Muscle of back (tissue), 11 donors: ENCODE data around the gene DLGAP1. TPM values are rescaled to one million over a fixed set of nuclear protein-coding genes. Genes with fewer than 3 reads are reported as not detected.

Source experiments
- DNase-seq, 3 donors: peaks; one replicate each; pipeline versions ENCODE4 v3.0.0 to v3.0.0-alpha.2; 2013
- polyA plus RNA-seq, 10 donors: library from polyadenylated mRNA; unstranded; fragments of 120-200 nt; gene quantifications; one replicate each; pipeline ENCODE4 v1.2.1, GENCODE V29; 2013; ENCODE audit not compliant: insufficient read length in 10 of 10

Gene DLGAP1
- polyA plus RNA-seq, 10 donors, result 1.3 to 3.5 (median 2.1) TPM

DNA sequence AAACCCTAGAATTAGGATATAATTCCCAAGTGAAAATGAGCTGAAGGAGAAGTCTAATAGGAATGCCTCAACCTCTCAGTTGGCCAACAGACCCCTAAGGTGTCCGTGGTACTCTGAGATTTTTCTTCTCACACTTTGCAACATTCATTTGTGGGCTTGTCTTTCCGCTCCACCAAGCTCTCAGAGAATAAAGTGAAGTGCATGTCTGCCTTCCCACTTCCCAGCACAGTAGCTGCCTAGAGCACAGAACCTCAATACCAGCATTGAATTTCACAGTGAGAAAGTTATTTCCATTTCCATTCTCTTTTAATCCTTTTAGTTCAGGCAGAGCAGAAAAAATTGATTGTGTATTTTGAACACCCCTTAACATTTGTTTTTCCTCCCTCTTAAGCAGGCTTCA lies 553.3 kb downstream of the DLGAP1 start:
- no peak for DNase-seq

DNA sequence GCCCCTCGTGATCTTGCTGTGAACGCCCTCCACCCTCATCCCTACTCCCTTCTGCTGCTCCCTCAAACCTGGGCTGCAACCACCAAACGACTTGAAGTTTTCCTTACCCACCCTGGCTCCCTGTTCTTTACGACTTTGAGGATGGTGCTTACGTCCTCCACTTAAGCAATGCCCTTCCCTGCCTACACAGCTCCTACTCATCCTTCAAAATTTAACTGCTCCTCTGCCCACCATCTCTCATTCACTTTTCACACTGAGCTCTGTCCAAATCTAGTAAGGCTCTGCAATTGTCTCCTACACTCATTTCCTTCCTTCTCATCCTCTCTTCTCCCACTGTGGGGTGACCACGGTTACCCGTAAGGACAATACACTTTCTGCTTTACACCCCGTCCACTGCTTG lies 554.1 kb downstream of the DLGAP1 start:
- DNase-seq, result no peak

DNA sequence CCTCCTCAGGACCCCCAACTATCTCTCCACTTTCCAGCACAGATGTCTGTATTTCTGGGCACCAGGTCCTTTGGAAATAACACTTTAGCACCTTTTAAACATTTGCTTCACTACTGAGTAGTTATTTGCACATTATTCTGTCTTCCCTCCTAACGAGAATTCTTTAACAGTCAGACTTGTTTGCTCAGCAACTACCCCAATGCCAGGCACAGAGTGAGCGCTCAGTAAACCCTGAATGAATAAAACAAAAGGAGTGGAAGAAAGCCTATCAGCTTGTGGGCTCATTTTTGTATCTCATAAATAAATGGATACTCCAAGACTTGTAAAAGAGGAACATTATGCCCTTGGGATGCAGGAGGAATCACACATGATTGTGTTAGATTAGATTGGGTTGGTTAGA lies 554.8 kb downstream of the DLGAP1 start:
- DNase-seq, result no peak

DNA sequence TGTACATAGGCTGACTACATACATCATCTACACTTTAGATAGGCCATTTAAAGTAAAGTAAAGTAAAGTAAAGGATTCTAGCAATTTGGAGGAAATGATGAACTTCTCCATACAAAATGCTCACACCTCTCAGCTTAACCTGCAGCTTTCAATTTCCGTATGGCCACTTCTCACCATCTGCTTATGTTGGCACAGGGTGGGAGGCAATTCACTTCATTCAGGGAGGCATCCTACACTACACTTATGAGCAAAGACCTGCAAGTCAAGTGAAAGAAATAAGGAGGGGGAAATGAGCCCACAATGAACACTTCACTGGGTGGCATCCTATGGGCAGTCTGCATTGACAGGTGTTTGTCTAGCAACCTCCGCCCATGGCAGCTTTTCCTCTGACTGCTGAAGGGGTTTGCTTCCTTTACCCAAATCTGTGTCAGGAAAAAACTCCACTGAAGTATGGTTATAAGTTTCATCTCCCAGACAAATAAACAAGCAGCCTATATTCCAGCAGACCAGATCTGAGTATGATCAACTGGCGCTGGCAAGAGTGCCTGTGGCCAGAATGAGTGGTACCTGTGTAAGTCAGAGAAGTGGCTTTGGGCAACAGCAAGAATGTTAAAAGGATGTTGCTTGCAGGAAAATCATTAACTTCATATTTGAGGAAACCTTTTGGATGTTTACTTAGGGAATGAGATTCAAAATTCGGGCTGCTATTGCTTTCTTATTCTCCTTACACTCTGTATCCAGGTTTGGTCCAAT lies 556.1 kb downstream of the DLGAP1 start:
- no peak for DNase-seq

DNA sequence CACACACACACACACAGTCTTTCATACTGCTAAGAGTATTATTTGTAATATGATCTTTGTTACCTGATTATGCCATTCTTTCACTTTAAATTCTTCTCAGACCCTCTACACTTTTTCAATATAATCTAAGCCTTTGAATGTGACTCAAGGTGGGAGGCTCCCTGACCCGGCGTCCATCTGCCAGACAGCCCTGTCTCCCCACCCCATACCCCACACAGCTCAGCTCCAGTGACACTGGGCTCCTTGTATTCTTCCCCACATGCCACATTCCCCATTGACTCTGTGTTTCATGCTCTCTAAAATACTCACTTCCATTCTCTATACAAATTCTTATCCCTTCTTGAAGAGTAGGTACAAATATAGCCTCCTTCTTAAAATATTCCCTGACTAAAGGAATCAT lies 563.0 kb downstream of the DLGAP1 start:
- DNase-seq, result no peak

DNA sequence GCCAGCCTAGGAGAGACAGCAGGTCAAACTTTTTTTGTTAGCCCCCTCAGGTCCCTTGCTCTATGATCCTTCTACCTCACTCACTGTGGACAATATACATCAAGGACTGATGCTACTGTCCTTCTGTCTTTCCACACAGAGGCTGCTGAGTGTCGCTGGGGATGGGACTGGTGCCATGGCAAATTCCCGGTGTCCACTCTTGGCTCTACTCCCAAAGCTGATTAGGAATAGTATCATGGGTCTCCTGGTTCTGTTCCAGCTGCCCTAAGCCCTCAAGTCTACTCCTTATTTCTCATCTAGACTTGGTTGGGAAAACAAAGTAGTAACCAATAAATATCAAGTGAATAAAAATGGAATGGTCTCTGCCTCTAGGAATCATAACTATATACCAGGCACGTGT lies 563.9 kb downstream of the DLGAP1 start:
- DNase-seq, result no peak

DNA sequence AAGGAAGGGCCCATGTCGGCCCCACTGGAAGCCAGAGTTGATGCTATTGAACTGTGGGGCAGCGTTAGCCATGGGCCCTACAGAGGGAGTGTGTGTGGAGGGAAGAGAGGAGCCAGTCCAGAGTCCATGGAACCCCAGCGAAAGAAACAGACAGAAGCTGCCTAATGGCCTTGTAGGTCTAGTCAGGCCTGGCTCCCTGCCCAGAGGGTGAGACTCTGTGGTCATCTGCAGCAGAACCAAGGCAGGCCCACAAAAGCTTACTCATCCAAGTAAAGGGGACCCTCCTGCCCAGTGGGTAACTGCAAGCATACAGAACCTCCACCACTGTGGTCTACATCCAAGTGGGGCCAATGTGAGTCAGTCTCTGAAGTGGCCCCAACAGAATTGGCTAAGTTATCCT lies 565.3 kb downstream of the DLGAP1 start:
- peak in 1 of 3 donors; percentile 31 for DNase-seq

DNA sequence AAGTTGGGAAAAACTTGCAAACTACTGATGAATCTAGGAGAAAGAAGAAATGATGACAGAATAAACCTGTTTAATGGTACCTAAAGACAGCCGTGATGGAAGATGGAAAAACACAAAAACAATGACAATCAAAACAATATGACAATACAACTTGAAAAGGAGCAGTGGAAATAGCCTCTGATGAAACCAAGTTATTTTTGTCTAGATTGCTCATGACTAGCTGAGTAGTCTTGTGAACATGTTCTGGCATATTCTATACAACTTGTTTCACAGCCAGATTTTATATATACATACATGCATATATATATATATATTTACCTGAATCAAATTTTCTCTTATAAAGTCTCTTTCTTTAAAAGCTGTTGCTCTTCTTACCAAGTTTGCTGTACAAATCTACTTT lies 566.0 kb downstream of the DLGAP1 start:
- no peak for DNase-seq

DNA sequence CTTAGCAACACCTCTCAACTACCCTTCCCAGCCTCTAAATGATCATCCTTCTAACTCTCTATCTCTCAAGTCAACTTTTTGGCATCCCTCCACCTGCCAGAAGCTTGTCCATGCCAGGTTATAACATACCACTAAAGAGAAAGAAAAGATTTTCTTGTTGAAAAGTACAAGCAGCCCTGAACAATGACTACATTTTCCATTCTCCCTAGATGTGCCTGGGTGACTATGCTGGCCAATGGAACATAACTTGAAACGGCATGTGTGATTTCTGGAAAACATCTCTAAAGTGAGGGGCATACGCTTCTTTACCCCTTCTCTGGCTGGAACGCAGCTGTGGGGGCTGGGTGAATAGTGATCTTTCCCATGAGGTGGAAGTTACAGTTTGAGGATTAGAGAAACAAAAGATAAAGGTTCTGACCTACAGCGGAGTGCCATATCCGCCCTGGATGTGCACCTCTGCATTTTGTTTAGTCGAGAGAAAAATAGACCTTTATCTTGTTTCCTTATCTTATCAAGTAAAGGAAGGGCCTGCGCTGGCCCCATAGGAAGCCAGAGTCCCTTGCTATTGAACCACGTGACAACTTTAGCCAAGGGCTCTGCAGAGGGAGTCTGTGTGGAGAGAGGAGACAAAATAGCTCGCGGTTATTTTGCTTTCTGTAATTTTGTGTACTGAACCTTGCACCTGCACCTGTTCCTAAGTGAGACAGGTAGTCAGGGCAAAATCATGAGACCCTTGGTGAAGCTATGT lies 568.4 kb downstream of the DLGAP1 start:
- DNase-seq, result no peak

DNA sequence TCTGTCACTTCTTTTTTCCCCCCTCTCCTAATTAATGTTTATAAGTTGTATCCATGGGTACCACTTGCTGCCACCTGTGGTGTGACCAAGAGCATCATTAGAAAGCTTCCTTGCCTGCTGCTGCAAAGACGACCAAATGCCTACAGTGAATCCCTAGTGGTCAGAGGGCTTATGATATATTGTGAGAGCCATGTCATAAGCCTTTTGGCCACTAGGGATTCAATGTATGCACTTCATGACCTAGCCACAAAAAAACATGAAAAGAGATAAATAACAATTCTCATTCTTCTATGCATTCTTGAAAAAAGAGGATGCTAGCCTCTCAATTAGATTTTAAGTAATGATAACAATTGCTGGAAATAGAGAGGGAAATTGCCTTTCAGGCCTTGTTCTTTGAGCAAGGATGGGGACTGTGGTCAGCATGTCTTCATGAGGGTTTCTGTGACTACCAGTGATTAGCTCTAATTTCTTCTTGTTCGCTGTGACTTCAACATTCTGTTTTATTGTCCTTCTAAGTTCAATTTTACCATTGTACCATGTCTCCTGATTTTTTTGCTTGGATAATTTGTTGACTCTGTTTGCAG lies 569.8 kb downstream of the DLGAP1 start:
- no peak for DNase-seq

DNA sequence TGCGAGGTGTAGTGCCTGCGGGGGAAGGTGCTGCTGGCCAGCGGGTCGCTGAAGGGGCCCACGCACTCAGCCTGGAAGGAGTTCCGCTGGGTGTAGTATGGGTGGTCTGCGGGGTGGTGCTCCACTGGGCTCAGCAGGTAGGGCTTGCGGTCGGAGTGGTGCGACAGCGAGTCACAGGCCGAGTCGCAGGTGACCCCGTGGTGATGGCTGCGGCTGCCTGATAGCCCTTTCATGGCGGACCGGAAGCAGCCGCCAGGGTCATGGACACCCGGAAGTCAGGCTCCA lies 575.3 kb downstream of the DLGAP1 start:
- no peak for DNase-seq

DNA sequence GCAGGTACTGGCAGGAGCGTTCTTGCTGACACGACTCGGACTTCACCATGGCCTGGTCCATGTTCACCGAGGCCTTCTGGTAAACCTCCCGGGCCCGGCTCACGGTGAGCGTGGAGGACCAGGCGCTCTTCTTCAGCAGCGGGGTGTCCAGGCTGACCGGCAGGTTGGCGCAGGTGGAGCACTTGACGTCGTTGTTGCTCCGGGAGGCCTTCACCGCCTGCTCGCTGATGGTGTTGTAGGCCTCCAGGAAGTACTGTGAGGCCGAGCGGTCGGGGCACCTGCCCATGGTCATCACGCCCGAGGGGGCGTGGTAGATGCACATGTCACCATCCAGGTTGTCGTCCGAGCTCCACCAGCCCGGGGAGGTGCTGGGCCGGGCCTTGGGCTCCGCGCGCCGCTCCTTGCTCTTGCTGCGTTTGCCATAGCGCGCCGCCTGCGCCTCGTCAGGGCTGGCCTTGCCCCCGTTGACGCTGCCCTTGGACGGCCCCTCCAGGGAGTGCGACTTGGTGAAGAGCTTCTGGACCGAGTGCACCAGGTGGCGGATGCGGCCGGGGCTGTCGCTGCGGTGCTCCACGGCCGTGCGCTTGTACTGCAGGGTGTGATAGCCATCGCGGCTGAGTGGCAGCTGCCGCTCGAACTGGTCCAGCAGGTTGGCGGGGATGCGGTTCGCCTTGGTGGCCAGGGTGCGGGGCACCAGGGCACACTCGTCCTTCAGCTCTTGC lies 575.8 kb downstream of the DLGAP1 start:
- DNase-seq, result no peak

DNA sequence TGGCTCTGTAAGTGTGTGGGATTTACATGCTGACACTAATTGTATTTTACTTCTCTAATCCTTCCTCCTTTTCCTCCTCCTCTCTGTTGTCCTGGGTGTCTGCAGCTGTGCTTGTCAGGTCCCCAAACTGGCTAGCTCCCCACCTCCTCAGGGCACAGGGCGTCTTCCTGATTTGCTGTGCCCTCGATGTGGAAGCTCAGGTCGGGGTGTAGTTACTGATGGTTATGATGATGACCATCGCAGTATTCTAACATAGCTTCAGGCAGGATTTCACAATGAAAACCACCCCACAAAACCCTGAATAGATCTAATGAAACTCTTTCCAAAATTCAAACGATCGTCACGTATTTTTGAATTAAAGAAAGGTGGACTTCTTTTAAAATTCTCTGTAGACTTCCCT lies 576.7 kb downstream of the DLGAP1 start:
- DNase-seq, result no peak

DNA sequence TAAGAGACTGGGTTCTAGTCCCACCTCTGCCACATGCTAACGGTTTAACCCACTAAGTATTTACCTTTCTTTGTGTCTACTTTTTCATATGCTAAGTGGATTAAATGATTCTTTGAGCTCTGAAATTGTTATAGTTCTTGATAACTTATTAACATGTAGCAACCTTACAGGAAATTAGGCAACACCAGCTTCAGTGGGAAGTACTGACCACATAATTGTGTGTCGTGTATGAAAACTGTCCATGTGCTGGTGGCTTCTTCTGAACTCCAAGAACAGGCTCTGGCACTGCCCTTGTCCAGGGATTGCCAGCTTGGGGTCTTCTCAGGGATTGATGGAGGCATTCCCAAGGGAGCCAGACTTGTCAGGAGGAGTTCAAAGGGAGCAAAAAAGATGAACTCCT lies 577.4 kb downstream of the DLGAP1 start:
- DNase-seq, result no peak

DNA sequence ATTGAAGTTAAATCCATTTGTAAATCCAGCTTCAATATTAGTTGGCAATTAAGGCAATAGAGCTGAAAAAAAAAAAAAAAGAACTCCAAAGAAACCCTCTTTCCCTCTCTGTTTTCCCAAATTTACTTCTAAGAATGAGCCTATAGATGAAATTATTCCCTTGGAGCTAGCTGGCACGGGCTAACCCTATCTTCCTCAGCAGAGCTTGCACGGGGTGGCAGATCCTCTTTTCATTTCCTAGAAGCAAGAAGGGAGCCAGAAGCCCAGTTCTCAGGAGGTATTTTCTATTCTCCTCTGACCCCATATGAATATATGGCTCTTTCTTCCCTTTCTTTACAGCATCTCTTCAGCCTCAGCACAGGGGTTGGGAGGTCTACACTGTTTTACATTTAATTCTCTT lies 579.1 kb downstream of the DLGAP1 start:
- DNase-seq, result no peak

DNA sequence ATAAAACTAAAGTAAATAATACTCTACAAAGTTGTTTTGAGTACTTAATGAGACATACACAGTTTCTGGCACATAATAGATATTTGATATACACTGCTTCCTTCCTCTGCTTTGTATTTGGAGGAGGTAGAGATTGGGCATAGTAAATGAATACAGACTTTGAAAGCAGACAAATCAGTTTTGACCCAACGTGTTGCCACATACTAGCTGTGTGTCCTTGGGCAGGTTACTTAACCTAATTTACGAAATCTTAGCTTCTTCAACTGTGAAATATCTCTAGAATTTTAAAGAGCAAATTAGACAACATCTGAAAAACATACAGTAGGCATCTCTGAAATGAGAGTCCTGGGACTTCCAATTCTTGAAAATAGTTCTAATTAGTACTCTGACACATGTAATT lies 579.7 kb downstream of the DLGAP1 start:
- no peak for DNase-seq

DNA sequence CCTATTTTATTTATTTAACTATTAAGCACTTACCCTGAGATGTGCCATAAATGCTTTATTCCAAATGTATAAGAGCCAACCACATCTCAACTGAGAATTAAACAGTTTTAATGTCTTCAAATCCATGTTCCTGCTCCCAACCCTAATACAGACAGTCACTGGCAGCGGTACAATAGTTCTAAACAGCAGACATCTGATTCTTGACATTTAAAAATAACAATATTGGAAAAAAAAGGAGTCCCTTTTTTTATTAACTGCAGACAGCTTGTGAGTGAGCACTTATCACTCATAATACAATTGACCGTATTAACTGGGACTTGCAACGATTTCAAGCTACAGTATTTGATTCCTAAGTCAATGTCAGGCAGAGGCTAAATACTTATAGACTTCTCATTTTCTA lies 580.5 kb downstream of the DLGAP1 start:
- peak in 2 of 3 donors; percentile 13 to 38 for DNase-seq

DNA sequence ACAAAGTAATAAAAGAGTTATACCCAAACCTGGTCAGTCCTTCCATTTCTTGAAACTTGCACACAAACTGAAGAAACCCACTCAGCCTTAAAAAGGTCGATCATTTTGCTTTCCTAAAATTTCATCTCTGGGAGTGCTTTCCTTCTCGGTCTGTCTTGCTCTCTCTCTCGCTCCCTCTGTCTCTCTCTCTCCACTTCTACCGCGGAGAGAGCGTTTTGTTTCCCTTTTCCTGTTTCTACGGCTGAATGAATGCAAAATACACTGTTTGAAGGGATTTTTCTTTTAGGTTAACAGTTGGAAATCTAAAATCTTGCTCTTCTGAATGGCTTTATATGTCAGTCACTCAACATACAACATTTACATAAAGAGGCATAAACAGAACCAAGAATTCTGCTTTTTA lies 581.0 kb downstream of the DLGAP1 start:
- DNase-seq, result peak; percentile 16 to 51 (median 24)

DNA sequence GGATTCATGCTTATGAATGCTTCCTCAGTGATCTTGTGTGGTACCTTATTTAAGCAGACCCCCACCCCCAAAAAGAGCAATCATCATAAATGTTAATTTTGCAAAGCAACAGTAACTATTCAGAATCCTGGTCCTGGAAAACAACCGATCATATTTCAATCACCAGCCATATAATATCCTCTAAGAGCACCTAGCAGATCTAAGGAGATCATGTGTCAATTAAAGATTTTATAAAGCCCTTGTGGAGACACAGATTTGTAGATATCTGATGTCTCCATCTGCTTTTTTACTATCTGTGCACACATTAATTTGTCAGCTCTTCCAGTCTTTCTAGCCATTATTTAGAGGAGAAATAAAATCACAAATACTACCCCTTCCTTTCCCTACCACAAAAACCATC lies 581.4 kb downstream of the DLGAP1 start:
- no peak for DNase-seq

DNA sequence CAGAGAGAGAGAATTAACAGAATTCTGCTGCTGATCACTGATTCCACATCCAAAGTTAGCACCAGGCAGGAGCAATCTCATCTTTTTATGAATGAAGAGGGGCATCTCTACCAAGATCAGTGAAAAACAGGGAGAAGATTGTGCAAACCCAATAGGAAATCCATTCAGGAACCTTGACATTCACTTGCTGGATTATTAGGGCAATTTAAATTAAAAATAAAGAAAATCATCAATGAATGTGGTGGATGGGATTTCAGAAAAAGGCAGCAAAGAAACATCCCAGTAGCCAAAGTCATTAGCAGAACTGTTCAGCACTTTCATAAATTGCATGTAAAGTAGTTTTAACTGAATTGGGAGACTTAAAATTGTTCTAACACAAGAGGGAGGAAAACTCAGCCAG lies 581.9 kb downstream of the DLGAP1 start:
- DNase-seq, result no peak

DNA sequence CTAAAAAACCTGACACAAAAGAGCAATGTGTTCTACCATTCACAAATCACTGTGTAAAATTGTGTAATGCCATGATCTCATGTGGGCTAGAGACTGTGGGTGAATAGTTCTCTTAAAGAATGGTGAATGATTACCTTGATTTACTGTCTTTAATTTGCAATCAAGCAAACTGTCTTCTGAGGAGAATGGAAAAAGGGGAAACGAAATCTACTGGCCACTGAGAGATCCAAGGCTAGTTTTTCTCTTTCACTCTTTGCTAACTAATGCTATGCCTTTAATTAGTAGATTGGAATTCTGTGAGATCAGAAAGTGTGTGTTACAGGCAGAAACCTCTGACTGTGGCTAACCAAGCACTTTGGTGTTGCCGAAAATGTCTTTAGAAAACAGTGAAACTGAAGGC lies 582.5 kb downstream of the DLGAP1 start:
- DNase-seq, result no peak

DNA sequence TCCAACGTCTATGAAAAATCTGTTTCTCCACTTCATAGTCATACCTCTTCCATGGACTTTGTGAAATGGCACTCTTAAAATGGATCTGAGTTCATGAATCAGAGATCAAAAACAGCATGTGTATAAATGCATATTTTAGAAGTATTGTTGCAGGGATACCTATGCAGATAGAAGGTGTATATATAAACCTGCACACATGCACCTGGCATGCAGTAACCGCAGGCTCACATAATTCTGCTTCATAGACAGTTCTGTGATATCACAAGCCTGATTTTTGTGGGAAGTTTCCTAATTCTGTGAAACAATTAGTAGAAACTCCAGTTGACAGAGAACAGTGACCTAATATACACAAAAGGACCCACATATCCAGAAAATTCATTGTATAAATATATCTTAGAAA lies 583.4 kb downstream of the DLGAP1 start:
- no peak for DNase-seq

DNA sequence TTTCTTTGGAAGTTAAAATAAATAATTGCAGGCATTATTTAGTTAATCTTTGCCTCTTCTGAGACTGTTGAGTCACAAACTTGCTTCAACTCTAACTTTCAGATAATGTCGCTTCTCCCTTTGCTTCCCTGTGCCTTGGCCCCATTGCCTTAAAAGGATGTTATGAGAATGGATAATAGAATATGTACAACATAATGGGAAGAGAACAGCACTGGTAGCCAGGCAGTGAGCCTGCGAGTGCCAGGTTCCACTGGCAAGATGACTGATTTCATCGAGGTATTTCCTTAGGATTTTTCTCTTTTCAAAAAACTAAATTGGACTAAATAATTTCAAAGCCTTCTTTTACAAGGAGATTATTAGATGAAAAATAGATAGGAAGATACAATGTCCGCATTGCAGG lies 584.2 kb downstream of the DLGAP1 start:
- DNase-seq, result no peak
